HG02571 (cell line): ENCODE results near the gene FBXL17.

Source experiments
- ATAC-seq: cut with Tn5 transposase; IDR thresholded peaks from one replicate; pipeline ENCODE4 v1.9.1; 2021; ENCODE audit warnings: mild to moderate bottlenecking, moderate library complexity; ENCODE audit not compliant: unreplicated experiment

FBXL17 gene

DNA sequence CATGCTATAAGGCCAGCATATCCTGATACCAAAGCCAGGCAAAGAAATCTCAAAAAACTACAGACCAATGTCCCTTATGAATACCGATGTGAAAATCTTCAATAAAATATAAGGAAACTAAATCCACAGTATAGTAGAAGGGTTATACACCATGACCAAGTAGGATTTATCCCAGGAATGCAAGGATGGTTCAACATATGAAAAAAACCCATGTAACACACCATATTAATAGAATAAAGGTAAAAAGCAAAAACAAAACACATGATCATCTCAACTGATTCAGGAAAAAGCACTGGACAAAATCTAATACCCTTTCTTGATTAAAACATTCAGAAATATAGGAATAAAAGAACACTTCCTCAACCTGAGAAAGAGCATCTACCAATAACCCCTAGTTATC, 6.1 kb downstream of the FBXL17 start:
- ATAC-seq: no peak

DNA sequence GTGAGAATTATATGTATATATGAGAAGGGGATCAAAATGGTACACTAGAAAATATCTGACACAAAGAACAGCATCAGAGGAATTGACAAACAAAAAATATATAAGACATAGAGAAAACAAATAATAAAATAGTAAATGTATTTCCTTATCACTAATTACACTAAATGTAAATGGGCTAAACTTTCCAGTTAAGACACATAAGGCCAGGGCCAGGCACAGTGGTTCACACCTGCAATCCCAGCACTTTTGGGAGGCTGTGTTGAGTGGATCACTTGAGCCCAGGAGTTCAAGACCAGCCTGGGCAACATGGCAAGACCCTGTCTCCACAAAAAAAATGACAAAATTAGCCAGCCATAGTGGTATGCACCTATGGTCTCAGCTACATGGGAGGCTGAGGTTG, 8.5 kb downstream of the FBXL17 start:
- no peak for ATAC-seq

DNA sequence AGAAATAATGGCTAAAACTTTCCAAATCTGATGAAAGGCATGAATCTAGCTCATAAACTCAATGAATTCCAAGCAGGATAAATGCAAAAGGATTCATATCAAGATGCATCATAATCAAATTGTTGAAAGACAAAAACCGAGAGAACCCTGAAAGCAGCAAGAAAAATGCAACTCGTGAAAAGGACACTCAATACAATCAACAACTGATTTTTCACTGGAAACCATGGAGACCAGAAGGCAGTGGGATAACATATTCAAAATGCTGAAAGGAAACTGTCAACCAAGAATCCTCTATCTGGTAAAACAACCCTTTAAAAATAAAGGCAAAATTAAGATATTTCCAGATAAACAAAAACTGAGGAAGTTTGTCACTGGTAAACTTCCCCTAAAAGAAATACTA, 9.5 kb downstream of the FBXL17 start:
- no peak for ATAC-seq

DNA sequence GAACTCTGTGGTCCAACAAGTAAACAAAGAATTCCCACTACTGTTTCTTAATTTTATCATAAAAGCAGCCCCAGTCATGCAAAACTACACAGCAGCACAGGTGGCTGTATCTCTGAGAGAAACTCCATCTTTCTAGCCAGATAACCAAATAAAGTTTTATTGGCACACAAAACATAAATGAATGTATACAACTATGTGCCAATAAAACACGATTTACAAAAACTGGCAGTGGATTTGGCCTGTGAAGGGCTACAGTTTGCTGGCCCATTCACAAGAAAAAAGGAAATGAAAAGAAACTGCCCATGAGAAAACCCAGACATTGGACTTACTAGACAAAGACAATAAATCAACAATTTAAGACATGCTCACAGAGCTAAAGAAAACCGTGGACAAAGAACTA, 10.6 kb downstream of the FBXL17 start:
- no peak for ATAC-seq

DNA sequence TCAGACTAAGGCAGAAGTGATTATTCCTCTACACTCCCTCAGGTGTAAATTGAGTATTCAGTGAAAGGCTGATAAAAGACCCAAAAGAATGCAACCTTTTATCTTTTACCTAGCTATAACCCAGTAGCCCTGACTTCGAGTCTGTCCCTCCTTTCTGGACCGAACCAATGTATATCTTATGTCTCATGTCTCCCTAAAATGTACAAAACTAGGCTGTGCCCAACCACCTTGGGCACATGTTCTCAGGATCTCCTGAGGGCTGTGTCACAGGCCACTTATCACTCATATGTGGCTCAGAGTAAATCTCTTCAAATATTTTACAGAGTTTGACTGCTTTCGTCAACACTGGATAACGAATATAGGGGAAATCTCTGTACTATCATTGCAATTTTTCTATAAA, 12.7 kb downstream of the FBXL17 start:
- ATAC-seq: no peak

DNA sequence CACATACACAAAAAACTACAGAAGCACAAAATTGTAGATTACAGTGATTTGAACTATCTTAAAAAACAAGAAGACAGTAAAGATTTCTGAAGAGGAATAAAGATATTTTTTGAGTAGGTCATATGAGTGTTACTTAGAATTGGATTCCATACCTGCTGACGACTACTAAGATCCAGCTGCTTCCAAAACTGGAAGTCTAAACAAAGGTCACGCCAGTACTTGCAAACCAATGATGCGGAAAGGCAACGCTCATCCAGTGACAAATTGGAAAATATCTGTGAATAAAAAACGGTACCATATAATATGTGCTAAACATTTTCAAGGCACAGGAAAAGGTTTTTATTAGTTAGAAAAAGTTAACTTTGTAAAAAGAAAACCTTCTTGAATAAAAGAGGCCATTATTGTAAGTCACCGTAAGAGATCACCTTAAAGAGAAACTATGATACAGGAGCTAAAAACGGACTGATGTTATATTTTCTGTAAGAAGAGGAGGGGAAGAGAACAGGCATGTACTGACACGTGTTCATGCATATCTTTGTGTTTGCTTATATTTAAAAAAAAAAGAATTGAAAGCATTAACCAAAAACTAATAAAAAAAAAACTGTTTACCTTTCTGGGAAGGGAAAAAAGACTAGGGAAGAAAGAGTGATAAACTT, 14.1 kb downstream of the FBXL17 start:
- no peak for ATAC-seq

DNA sequence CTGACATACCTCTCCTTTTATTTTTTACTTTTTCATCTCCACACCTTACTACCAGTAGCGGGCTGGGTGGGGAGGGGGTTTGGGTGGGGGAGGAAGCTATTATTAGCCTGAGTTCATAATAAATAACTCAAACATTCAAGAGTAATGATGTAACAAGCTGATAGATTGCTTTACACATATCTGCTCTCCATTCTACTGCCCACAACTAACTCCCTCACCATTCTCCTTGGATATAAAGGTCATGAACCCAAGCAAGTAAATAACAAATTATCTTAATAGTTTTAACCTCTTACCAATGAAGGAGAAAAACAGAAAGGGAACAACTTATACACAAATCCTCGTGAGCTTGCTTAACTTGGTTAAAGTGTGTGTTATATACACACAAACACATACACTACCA, 15.4 kb downstream of the FBXL17 start:
- no peak for ATAC-seq

DNA sequence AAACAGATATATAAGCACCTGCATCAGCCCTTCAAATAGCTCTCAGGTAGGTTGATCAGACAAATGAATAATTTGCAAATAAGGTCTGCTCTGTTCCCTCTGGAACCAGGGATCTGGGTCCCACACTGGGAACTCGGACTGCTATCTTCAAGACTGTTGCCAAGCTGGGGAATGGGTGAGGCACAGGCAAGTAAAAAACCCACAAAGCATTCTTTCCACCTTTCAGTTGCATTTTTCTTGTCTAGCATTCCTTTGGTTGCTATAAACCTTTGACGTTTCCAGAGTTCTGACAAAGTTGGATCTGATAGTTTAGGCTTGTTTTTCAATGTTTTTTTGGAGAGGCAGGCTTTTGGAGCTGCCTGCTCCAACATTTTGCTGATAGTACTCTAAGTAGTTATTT, 20.1 kb downstream of the FBXL17 start:
- ATAC-seq: no peak

DNA sequence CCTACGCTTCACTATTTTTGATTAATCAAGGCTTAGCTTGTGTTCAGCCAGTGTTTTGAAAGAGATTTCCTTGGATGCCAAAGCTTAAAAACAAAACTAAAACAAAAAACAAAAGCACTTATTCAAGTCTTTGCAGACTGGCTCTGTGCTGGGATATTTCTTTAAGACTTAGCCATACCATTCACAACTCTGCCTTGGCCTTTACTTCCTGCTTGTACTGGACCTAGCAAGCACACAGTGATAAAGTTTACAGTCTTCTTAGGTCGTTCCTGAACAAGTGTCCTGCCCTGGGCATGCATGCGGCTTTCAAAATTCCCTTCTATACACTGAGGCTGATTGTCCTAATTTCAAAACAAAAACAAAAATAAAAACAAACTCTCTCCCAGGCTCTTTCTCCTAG, 20.7 kb downstream of the FBXL17 start:
- no peak for ATAC-seq

DNA sequence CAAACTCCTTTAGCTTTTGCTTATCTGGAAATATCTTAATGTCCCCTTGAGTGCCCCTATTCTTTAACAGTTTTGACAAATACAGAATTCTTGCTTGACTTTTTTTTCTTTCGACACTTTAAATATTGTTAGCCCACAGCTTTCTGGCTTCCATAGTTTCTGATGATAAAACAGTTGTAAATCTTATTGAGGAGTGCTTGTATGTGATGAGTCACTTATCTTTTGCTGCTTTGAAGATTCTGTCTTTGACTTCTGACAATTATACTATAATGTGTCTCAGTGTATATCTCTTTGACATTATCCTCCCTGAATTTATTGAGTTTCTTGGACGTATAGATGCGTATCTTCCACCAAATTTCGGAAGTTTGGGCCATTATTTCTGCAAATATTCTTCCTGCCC, 21.6 kb downstream of the FBXL17 start:
- ATAC-seq: no peak

DNA sequence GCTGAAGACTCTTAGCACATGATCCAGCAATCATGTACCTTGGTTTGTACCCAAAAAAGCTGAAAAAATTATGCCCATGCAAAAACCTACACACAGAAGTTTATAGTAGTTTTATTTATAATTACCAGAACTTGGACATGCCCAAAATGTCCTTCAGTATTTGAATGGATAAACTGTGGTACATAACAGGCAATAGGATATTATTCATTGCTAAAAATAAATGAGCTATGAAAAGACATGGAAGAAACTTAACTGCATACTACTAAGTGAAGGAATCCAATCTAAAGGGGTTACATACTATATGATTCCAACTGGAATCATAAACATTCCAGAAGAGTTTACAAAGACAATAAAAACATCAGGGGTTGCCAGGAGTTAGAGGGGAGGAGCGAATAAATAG, 25.6 kb downstream of the FBXL17 start:
- ATAC-seq: no peak

DNA sequence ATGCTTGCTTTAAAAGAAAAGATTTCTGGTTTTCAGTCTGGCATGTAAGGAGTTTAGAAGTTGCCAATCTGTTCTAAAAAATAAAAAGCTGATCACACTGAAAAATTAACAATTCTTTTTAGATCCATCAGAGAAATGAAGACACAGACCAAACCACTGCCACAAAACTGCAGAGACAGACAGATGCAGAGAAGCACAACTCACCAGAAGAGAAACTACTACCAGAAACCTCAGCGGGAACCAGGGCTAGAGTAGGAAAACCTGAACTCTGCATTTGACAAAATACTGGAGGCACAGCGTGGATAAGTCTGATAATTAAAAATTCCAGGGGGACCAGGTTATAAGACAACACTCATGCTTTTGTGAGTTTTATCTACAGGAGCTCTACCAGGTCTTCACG, 28.8 kb downstream of the FBXL17 start:
- no peak for ATAC-seq

DNA sequence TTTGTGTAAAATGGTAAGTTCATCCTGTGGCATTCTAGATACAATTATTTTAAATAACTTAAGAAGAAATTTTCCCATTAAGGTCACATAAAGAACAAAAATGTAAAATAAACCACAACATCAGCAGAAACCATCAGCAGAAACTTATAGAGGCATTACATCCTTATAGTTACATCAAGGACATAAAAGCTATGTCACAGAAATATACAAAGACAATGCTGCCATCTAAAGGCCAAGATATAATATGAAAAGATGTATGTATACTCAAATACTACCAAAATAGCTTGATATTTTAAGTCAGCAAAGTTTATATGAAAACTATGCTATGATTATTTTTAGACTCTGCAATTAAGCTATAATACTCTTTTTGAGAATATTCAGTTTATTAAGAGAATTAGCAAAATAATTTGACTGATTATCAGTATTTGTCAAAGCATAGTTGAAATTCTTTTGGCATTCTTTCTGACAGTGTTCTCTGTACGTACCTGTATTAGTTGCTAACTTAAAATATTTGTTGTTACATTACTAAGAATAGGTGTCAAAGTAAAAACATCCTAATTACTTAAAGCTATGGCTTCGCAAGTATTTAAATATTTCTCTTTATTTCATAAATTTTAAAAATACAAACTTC, 36.2 kb downstream of the FBXL17 start:
- ATAC-seq: no peak

DNA sequence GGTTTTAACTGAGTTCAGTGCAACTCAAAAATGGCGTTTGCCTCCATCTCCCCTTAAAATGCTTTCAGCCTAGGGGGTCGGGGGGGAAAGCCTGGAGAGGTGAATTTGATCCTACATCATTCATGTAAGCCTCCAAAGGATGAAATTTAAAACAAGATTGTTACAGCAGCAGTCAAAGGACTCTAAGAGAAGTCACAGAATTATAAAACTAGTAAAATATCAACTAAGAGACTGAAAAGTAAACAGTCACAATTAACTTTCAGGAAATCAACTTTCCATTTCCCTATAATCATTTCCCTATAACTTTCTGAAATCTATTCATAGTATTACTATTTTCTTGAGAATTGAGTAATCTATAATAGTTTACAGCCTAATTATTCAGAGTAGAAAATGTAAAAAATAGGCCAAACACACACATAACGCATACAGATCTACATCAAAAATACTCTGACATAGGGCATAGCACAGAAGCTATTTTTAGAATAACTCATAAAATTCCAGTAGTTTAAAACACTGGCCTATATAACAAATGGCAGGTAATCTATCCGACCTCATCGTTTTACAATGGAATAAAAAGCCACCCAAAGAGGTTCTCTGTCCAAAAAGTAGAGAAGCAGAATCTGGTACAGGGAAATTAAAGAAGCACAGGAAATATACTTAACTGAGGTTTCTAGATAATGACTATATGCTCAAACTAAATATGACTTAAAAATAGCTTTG, 37.6 kb downstream of the FBXL17 start:
- ATAC-seq: no peak

DNA sequence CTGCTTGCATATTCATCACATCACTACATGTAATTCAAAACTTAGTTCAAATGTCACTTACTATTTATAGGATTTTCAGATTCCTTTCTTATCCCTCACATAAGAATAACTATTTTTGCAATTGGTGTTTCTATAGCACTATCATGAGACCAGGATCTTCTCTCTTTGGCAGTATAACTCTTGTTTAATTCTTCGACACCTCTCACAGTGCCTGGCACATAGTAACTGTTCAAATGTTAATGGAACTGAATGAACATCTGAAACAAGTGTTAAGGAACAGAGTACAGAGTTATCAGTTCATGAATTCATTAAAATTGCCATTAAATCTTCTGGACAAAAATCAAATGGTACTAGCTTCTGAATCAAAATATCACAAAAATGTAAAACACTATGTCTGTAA, 40.0 kb downstream of the FBXL17 start:
- ATAC-seq: no peak

DNA sequence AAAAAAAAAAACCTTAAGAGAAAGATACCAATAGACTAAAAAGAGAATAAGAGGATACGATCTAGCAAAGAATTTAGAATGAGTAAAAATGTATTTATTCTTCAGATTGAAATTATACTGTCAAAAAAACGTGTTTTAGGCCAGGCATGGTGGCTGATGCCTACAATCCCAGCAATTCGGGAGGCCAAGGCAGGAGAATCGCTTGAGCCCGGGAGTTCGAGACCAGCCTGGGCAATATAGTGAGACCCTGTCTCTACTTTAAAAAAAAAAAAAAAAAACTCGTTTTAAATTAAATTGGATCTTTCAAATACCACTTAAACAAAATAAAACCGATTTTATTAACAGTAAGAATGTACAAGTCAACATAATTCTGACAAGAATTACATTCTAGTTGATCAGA, 41.8 kb downstream of the FBXL17 start:
- no peak for ATAC-seq

DNA sequence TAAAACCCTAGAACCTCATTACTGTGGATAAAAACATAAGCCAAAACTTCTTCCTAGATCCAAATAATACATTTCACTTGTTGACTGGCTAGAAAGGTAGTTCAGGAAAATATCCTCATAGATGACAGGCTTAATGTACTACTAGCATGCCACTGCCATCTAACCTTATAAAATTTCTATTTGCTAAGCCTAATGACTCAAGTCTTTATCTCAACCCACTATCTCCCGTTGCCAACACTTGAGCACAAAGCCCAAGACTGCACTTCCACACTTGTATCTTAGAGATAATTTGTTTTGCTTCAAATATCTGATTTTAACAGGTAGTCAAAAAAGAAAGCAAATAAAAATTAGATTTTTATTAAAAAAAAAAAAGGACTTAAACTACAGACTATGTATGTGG, 42.7 kb downstream of the FBXL17 start:
- no peak for ATAC-seq

DNA sequence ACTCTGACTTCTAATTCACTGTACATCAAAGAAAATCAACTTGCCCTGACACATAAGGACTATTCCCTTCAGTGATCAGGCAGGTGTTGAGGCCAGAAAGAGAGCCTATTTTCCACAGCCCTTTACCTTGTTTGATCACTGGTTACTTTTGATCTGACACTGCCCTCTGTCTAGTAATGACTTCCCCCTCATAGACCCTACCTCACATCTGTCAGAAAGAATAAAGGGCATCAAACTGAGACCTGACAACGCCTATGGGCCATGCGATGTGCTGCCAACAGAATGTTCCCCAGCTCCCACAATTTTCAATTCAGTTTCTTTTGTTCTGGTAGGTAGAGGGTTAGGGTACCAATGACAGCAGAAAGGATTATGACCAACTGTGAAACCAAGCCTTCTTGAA, 47.7 kb downstream of the FBXL17 start:
- ATAC-seq: no peak

DNA sequence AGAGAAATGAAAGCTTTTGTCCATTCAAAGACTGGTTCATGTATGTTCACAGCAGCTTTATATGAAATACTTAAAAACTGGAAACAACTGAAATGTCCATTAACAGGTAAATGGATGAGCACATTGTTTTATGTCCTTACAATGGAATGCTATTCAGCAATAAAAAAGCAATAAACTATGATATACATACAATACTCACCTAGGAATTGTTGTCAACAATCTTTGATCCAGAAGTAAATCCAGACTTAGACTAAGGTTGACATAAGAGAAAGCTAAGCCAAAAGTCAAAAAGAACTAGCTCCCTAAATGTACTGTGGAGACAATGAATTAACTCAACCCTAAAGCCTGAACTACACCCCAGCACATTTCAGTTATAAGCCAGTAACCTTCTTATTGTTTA, 54.9 kb downstream of the FBXL17 start:
- no peak for ATAC-seq

DNA sequence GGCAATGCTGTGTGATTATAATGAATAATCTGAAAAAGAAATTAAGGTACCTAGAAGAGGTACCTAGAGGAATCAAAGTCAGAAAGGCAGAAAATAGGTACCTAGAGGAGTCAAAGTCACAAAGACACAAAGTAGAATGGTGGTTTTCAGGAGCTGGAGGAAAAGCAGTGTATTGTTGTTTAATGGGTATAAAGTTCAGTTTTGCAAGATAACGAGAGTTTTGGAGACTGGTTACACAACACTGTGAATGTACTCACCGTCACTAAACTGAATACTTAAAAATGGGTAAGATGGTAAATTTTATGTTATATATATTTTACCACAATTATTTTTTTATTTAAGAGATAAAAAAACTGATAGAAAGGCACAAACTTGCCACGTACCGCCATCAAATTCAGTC, 57.0 kb downstream of the FBXL17 start:
- ATAC-seq: no peak

DNA sequence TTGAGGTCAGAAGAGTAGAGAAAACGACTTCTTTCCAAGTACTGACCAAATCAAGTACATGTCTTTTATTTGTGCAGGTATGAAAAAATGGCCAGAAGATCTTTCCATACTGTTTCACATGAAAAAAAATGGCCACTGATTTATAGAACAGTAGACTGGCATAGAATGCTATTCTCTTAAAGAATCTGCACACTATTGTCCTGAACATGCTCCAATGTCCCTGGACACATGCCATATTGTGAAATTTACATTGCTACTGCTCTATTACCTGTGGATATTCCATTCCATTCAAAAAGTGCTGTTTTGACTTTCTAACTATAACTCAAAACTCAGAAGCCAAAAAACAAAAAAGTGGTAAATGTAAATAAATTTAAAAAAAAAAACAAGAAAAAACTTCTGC, 60.6 kb downstream of the FBXL17 start:
- ATAC-seq: no peak

DNA sequence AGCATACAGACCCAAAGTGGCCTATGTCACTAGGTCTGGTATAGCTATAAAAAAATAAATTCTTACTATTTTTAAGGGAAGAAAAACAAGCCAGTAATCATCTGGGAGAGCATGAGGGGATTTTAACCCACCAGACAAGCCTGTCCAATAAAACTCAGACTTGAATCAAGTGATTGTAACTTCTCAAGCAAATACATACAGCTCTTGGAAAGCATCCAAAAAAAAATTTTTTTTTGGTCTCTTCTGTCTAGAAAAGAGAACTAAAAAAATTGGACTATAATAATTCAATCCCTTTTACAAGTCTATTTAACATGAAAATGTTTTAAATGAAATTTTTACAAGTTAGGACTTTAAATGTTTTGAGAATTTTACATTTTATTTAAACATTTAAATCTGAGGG, 61.7 kb downstream of the FBXL17 start:
- ATAC-seq: no peak

DNA sequence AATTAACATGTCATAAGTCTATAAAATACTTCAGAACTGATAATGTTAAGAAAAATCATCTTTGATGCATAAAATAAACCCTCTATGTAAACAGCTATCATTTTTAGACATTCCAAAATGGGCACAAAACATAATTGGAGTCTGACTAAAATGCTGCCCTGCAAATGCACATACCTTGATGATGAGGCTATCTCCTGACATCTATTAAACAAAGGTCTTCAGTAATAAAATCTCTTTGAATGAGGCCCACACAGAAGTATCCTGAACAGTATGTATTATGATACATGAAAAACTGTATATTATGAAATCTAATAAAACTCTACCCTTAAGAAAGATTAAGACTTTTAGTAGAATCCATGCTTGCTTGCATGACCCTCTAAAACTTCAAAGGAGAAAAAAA, 66.1 kb downstream of the FBXL17 start:
- ATAC-seq: no peak
